Renal pelvis (tissue), 4 donors: ENCODE data around the gene SAMD13. TPM values are rescaled to one million over a fixed set of nuclear protein-coding genes. Genes with fewer than 3 reads are reported as not detected.

ENCODE experiments used
- DNase-seq: peaks from one replicate; pipeline ENCODE4 v3.0.0-alpha.2; 2013
- polyA plus RNA-seq, 3 donors: library from polyadenylated mRNA; unstranded; fragments of 120-200 nt; gene quantifications; one replicate each; pipeline ENCODE4 v1.2.1, GENCODE V29; 2013; ENCODE audit not compliant: insufficient read length in 3 of 3

Gene SAMD13
- polyA plus RNA-seq, 3 donors: 5.3 to 7.0 (median 5.3) TPM

- DNase-seq: no peak
Observed at GRCh38 chr1:84368441-84368840, 66.9 kb downstream of the SAMD13 start.

- no peak for DNase-seq
Observed at GRCh38 chr1:84370266-84370665, 68.8 kb downstream of the SAMD13 start.

GRCh38 chr1:84370831-84371394 is 69.4 kb downstream of the SAMD13 start:
- DNase-seq: no peak

- DNase-seq: no peak
Observed at GRCh38 chr1:84373436-84374141, 72.1 kb downstream of the SAMD13 start.

- no peak for DNase-seq
Observed at GRCh38 chr1:84374991-84375696, 73.6 kb downstream of the SAMD13 start.

- no peak for DNase-seq
Observed at GRCh38 chr1:84376000-84376910, 74.7 kb downstream of the SAMD13 start.

GRCh38 chr1:84377480-84378095 is 76.1 kb downstream of the SAMD13 start:
- no peak for DNase-seq

- DNase-seq: no peak
Observed at GRCh38 chr1:84379138-84379916, 77.8 kb downstream of the SAMD13 start.

- DNase-seq: no peak
Observed at GRCh38 chr1:84379917-84380180, 78.3 kb downstream of the SAMD13 start.

- no peak for DNase-seq
Observed at GRCh38 chr1:84382127-84382526, 80.6 kb downstream of the SAMD13 start.

- DNase-seq: no peak
Observed at GRCh38 chr1:84385347-84385746, 83.8 kb downstream of the SAMD13 start.

GRCh38 chr1:84386716-84387479 is 85.4 kb downstream of the SAMD13 start:
- no peak for DNase-seq

GRCh38 chr1:84387480-84388163 is 86.1 kb downstream of the SAMD13 start:
- DNase-seq: no peak

GRCh38 chr1:84390226-84390625 is 88.7 kb downstream of the SAMD13 start:
- no peak for DNase-seq

- no peak for DNase-seq
Observed at GRCh38 chr1:84398175-84399155, 97.0 kb downstream of the SAMD13 start, which contains the start of gene DNASE2B. Gene DNASE2B, plus strand, starts transcription at chr1:84398484. Its CDS starts 81 bp downstream, at chr1:84398565.
